Endometrial microvascular endothelial cells (primary cell): ENCODE data around the gene ERP27. TPM values are rescaled to one million over a fixed set of nuclear protein-coding genes. Genes with fewer than 3 reads are reported as not detected.

ENCODE experiments used
- in situ Hi-C: cut with HindIII; loops from 2 replicates; pipeline ENCODE4 v1.10.0; 2017; ENCODE audit warnings: low sequenced_read_pairs, low pct_unique_long_range_greater_than_20kb; ENCODE audit errors: inconsistent ontology term
- total RNA-seq: library from RNA; depleted of rRNA; stranded (reverse); fragments of >200 nt; gene quantifications from one replicate; pipeline ENCODE4 v1.2.3, GENCODE V29; 2015; ENCODE audit errors: inconsistent ontology term

Gene ERP27
- total RNA-seq, 1 donor from 2014 or later, result 0.46 TPM

DNA sequence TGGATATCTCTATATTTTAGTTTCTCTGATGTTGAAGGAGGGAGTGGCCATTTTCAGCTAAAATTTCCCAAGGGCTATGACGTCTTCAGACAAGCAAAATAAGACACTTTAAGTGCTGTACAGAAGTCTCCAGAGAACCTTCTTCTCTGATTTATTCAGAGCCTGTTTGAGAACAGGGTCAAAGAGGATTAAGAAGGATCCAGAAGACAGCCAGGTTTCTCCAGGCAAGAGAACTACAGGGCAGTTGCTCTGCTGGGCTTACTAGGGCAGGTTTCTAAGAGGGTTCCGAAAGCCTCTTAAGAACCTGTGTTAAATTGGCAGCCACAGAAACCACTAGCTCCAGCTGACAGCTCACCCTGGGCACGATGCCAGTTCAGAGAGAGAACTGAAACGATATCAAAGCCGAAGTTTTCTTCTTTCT is 53.9 kb downstream of the ERP27 start:
- in situ Hi-C loops, result no loop called here

DNA sequence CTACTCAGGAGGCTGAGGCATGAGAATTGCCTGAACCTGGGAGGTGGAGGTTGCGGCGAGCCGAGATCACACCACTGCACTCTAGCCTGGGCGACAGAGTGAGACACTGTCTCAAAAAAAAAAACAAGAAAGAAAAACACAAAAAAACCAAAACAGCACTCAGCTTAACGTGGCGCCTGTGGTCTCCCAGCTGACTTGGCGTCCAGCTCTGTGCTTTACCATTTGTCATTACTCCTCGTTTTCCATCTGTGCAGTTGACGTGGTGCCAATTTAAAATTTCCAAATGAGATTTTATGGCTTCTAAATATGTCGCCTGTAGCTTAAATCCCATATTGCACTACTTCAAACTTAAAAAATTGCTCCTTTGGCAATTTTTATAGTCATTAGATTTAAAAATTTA is 54.7 kb downstream of the ERP27 start:
- in situ Hi-C loops, result no loop called here

GRCh38 chr12:14880890-14881453 is 57.4 kb downstream of the ERP27 start:
- in situ Hi-C loops, result no loop called here

DNA sequence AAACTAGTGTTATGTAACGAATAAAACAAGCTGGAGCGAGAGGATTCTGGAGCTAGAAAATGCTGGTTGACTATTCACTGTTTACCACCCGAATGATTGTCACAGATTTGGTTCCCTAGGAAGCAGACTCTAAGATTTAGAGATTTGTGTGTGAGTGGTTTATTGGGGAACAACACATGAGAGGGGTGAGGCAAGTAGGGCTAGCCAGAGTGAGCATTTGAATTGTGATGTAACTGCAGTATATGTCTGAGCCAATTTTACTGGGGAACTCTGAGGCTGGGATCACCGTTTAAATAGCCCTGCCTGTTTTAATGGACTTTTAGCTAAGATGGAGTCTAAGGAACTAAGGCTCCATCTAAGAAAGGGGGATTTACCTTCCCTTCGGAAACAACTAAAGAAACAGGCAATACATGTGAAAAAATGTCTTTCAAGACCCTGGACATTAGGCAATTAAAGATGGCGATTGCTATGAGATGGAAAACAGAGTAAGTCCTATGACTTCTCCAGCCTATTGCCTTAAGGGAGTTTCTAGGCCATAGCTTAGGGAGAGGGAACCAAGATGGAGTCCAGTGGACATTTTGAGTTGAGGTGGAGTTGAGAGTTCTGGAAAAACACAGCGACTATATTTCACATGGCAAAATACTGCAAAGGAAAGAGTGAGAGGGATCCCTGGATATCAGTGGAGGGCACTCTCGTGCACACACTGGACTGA is 59.0 kb downstream of the ERP27 start:
- in situ Hi-C loops, result no loop called here

- in situ Hi-C loops, result no loop called here
These were observed 59.8 kb downstream of the ERP27 start for GRCh38 chr12:14878488-14878887.

GRCh38 chr12:14876833-14877232 is 61.5 kb downstream of the ERP27 start:
- in situ Hi-C loops, result no loop called here

- in situ Hi-C loops, result no loop called here
These were observed 63.5 kb downstream of the ERP27 start for GRCh38 chr12:14874882-14875281.

DNA sequence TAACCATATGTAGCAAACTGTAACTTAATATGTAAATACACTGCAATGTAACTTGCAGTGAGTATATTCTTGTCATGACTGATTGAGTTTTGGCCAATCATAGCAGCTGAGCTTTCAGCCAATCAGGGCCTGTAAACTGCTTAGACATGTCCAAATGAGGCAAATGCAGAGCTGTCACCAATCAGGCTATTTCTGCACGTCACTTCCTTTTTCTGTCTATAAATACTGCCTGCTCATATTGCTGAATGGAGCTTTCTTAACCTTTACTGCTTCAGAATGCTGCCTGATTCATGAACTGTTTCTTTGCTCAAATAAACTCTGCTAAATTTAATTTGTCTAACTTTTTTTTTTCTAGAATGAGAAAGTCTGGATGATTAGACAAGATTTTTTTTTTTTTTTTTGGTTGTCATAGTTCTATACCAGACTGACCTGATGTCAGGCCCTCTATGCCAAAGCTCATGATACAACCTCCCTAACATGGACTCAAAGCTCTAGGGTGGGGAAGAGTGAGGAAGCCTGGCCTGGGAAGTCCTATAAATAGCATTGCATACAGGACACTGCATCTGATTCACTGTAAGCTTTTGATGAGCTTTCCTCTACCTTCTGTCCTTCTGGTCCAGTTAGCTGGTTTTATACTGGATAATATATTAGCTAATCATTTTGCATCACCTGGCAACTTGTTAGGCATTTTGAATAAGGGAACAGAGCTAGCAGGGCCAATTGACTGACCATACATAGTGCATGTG is 64.7 kb downstream of the ERP27 start:
- in situ Hi-C loops, result no loop called here

- in situ Hi-C loops, result no loop called here
These were observed 66.5 kb downstream of the ERP27 start for GRCh38 chr12:14871886-14872285.

- in situ Hi-C loops, result no loop called here
These were observed 67.1 kb downstream of the ERP27 start for GRCh38 chr12:14871247-14871646.

DNA sequence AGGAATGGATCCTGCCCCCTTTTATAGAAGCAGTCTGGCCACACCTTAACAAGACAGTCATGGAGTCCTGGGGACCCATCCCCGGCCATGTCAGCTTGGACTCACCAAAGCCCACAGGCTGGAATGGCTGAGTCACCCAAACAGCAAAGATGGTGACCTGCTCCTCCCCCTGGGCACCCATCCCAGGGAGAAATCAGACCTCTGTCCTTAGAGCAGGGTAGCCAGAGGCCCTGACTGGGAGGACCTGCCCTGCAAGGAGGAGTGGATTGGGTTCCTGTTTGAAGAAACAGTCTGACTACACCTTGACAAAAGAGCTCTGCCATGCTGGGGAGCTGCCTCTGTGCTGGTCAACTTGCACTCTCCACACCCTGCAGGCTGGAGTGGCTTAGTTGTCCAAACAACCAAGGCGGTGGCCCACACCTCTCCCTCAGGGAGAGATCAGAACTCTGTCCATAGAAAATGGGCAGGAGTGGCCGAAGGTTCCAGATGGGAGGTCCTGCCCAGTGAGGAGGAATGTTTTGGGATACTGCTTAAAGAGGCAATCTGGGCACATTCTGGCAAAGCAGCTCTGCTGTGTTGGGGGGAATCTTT is 69.3 kb downstream of the ERP27 start:
- in situ Hi-C loops, result no loop called here

Other genes starting within 250 kb of the ERP27 start
- not detected for gene GUCY2C, start 241.9 kb downstream of the ERP27 start, total RNA-seq
- 26.0 TPM for gene WBP11, start 135.1 kb downstream of the ERP27 start, total RNA-seq
- 2.3 TPM for gene C12orf60, start 134.9 kb downstream of the ERP27 start, total RNA-seq
- not detected for gene SMCO3, start 124.4 kb downstream of the ERP27 start, total RNA-seq
- under 0.01 TPM for gene ART4, start 95.0 kb downstream of the ERP27 start, total RNA-seq
- gene MGP, start 52.7 kb downstream of the ERP27 start, total RNA-seq, result 17.3 TPM
- 580 TPM for gene ARHGDIB, start 23.1 kb upstream of the ERP27 start, total RNA-seq
- gene PDE6H, start 34.5 kb upstream of the ERP27 start, total RNA-seq, result not detected